Measurements from ENCODE around the gene AGMAT.
A peak's percentile ranks its signal among the peaks of the same experiment; 100 is the strongest.
"Not testable (repeated sequence)": the region's sequence is repeated elsewhere in the genome, so short reads cannot be mapped to it uniquely, and the experiment has no call there.

The AGMAT gene

DNA sequence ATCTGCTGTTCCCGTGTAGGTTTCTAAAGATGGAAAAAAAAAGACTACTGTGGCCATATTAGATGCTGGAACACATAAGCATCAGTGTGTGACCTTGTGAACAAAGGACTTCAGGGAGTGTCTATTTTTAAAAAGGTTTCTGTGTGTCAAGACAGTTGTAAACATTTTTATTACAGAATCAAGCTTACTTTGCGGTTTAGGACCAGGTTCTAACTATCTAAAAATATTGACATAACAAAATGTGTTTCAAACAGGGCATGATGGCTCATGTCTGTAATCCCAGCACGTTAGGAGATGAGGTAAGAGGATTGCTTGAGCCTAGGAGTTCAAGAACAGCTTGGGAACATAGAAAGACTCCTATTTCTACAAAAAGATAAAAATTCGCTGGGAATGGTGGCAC lies 25.3 kb upstream of the AGMAT start:
- no peak for FAIRE-seq

DNA sequence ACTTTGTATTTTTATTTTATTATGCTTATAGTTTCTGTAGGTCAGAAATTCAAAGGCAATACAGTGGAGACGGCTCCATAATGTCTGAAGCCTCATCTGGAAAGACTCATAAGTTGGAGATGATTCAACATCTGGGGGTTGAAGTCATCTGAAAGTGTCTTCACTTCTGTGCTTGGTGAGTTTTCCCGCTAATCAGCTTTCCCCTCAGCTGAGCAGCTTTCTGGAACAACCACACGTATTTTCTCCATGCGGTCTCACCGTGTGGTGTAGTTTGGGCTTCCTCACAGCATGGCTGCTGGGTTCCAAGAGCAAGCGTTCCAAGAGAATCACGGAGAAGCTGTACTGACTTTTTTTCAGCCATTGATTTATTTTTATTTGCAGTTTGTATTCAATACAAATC lies 24.8 kb upstream of the AGMAT start:
- no peak for FAIRE-seq

DNA sequence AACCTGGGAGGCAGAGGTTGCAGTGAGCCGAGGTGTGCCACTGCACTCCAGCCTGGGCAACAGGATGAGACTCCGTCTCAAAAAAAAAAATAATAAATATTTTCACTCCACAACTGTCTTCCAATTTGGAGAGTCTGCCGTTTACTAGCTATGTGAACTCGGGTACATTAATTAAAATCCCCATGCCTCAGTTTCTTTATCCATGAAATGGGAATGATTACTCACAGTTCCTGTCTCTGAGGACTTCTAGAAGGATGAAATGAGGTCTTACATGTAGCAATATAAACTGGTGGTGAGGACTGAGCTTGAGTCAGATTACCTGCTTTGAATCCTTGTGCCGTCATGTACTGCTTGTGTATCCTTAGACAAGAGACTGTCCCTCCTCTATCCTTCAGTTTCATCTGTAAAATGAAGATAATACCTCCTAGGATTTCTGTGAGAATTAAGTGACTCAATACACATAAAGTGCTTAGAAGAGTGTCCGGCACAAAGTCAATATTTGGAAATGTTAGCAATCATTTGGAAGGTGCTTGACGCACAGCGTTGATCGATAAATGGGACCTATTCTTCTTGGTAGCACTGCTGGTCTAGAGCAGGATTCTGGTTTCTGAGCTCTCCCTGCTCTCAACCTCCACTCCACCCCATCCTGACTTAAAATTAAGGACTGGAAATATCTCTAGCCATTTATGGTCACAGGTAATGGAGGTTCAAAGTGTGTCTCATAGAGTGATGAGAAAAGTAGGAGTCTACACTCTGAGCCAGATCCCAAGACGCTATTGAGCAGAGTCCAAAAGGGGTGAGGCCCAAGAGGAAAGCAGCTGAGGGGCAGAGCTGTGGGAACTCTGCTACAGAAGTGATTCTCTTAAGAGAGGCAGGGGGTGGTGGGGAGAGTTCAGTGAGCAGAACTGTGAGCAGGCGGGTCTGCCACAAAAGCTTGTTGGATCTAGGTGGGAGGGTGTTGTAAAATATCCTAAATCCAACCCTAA lies 20.8 kb upstream of the AGMAT start:
- FAIRE-seq: no peak

DNA sequence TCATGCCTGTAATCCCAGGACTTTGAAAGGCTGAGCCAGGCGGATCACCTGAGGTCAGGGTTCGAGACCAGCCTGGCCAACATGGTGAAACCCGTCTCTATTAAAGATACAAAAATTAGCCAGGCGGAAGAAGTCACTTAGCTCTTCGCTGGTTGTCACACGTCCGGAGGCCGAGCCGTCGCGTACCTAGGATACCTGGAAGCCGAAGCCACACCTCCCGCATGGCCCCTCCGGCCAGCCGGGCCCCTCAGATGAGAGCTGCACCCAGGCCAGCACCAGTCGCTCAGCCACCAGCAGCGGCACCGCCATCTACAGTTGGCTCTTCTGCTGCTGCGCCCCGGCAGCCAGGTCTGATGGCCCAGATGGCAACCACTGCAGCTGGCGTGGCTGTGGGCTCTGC lies 19.5 kb upstream of the AGMAT start:
- FAIRE-seq: not testable (repeated sequence)

DNA sequence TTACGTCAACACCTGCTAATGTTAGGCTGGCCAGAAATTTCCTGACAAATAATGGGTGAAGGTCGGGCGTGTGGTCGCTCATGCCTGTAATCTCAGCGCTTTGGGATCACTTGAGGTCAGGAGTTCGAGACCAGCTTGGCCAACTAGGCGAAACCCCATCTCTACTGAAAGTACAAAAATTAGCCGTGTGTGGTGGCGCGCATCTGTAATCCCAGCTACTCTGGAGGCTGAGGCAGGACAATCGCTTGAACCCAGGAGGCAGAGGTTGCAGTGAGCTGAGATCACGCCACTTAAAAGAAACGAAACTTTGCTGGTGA lies 19.1 kb upstream of the AGMAT start:
- FAIRE-seq: not testable (repeated sequence)

DNA sequence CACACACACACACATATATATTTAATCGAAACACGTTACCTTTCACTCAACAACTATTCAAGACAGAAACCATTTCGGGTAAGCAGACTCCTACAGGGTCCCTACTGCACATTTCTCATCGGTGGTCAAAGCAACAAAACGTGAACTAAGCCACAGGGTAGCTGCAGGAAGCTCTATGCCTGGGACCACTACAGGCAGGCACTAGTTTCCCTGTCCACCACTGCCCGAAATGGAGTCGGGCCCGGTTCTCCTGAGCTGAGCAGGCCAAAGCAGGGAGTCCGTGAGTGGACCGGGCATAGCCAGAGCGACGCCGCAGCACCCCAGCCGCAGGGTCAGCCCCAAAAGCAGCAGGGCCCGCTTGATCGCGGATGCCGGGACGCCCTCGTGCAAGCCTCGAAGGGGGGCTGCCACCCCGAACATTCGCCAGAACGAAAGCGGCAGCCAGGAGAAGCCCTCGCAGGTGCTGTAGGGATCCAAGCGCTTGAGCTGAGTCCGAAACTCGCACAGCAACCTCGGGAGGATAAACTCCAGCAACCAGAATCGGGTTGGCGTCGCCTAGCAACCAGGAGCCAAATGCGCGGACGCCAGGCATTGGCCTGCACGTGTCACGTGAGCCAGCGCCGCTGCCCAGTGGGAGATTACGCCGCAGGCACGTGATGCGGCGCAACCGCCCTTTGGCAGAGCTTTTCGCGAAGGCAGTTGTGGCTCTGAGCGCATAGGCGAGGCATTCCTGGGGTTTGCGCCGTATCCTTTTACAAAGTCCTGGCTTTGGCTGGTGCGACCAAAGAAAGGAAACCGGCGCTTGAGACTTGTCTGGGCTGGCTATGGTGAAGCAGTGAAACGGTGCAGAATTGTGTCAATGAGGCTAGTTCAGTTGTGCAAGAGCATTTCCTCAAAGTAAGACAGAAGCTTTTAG lies 18.5 kb upstream of the AGMAT start:
- peak; percentile 88 for FAIRE-seq

DNA sequence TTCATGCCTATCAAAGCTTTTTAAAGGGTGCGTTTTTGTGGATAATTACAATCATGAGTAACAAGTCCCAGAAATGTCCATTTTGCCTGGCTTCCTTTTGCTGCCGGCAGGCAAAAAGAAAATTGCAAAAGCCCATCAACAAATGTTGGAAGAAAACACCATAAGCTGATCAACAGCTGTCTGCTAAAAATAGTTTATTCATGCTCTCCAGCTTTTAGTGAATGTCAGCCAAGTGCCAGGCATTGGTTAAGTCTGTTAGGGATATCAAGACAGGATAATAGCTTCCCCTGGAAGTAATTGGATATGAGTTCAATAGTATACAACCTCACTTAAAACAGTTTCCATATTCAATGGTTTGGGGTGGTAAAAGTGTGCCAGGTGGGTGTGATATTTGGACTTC lies 13.6 kb upstream of the AGMAT start:
- FAIRE-seq: no peak

GRCh38 chr1:15595809-15596617 lies 11.2 kb upstream of the AGMAT start:
- FAIRE-seq: no peak

DNA sequence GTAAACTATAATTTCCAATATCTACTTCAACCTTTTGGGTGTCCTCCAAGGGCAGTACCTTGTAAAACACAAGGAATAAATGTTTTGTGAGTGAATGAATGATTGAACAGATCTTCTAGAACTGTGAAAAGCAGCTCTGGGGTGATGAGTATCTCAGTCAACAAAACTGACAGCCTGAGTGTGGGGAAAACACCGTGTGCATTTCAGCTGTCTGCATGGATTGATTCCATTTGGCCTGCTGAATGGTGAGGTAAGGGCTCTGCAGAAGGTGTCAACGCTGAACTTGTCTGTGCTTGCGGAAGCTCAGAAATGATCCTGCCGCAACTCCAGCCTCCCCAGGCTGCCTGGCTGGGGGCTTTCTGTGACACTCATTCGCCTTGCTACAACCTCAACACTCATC lies 7.4 kb upstream of the AGMAT start:
- FAIRE-seq: no peak

GRCh38 chr1:15583016-15583706 lies 1.7 kb downstream of the AGMAT start:
- no peak for FAIRE-seq

DNA sequence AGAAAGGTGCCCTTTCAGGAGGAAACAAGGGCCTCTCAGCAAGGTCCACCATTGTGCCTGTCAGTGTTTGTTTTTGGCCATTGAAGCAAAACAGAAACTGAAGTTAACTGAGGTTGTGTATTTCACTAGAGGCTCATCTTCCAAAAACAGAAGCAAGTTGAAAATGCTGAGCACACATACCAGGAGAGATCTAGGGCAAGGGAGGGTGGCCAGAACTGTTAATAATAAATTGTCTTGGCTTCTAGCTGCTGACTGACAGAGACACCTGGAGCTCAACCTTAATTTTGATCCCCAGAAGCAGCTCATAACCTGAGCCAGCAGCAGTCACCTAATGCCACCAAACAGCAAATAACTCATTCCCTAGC lies 5.2 kb downstream of the AGMAT start:
- FAIRE-seq: no peak

DNA sequence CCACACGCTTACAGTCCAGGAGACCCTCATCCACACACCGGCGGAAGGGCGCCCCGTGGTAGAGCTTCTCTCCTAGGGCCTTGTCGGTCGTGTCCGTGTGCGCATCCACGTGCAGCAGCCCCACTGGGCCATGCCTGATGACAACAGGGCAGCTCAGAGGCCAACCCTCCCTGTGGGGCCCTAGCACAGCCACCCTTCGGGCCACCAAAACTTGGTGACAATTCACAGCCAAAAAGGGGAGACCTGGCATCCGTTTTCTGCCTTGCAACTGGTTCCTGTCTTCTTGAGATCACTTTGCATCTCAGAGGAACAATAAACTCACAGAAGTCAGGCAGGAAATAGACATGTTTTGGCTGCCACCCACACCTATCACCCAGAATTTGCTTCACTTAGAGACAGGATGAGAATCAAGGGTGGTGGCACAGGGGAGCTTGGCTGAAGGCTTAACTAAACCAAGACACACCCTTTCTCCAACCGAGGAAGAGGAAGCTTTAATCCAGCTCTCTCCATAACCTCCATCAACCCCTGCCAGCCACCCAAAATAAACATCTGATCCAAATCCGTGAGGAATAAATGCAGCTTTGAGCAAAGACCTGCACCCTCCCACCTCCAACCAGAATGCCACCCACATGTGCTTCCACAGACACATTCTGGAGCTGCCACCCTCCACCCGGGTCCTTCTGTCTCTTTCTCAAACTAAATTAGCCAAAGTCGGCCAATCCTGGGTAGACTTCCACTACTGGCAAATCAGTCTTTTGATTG lies 5.7 kb downstream of the AGMAT start:
- no peak for FAIRE-seq

DNA sequence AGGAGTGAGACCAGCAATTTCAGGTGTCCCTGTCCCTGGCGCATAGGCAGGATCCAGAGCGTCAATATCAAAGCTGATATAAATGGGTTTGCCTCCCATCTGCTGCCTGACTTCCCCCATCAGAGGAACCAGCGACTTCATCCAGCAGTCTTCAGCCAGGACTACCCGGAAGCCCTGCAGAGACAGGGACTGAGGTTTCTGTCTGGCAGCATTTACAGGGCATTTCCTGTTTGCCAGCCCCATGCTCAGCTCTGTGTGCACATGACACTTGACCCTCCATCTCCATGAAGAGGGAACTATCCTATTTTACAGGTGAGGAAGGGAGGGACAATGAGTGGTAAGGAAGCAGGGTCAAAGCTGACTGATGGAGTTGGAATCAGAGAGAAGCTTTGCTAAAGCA lies 7.2 kb downstream of the AGMAT start:
- no peak for FAIRE-seq

DNA sequence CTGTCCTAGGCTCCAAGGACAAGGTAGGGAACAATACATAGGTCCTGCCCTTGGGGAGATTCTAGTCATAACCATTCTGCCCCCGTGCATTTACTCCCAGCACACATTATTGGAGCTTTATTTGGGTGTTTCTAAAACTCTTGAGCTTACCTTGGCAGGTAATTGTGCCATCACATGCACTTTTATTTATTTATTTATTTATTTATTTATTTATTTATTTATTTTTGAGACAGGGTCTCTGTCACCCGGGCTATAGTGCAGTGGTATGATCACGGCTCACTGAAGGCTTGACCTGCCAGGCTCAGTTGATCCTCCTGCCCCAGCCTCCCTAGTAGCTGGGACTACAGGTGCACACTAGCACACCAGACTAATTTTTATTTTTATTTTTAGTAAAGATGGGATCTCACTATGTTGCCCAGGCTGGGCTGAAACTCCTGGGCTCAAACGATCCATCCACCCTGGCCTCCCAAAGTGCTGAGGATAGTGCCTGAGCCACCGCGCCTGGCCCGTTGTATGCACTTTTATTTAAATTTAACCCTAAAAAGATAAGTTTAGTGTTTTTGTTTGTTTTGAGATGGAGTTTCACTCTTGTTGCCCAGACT lies 9.2 kb downstream of the AGMAT start:
- FAIRE-seq: no peak

DNA sequence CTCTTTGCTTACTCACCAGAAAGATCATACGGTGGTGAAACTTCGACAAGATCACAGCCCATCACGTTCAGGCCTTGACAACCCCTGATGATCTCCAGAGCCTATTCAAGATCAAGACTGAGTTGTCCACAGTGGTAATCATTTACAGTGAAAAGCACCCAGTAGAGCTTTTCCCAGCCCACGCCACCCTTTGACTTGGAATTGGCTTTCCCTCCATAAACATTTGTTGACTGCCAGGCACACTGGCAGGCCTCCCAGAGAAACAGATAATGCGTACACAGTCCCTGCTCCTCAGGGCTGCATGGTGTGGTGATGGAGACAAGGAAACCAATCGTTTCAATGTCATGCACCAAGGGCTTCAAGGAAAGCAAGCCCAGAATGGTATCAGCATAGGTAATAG lies 10.1 kb downstream of the AGMAT start:
- FAIRE-seq: no peak

GRCh38 chr1:15573477-15573876 lies 11.4 kb downstream of the AGMAT start:
- FAIRE-seq: no peak

DNA sequence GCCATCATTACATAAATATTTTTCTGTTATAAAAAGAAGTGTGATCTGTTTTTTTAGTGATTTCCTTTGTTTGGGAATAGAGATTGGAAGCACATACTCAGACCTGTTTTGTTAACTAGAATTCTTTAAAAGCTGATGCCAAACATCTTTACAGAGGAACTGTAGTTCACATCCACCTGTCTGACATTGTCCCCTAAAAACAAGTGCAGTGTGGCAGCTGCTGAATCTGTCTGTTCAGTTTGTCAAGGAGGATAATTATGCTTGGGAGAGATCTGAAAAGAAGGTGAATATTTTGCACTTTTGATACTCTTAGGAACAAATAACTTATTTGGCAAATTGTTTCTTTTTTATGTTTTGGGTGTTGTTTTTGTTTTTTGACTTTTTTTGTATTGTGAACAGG lies 13.6 kb downstream of the AGMAT start:
- FAIRE-seq: no peak

- no peak for FAIRE-seq
These were observed 14.0 kb downstream of the AGMAT start for GRCh38 chr1:15570861-15571260.

DNA sequence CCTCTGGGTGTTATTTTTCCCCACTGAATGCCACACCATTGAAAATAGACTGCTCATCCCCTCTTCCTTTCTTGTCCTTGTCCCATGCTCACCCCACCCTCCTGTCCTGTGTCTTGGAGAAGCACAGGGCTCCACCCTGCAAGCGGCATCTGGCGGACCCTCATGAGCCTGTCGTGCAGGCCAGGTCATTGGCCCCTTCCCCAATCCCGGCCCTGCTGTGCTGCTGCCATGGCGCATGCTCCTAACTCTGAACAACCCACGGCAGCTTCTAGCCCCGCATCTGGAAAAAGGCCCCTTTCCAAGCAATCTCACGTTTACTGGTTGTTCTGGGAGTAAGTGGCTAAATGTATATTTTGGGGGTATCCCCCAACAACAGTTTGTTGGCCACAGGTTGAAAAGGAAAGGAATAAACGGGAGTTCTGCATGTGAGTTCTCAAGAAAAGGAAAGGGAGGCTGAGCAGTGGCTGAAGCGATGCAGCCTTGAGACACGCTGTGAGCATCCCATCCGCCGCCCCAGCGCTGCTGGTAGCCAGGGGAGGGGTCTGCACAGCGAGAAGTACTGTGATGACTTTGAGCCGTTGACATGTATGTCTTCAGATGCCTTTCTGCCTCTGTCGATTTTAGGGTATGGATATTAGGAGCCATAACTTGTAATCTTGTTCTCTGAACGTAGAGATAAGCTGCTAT lies 16.3 kb downstream of the AGMAT start:
- no peak for FAIRE-seq

DNA sequence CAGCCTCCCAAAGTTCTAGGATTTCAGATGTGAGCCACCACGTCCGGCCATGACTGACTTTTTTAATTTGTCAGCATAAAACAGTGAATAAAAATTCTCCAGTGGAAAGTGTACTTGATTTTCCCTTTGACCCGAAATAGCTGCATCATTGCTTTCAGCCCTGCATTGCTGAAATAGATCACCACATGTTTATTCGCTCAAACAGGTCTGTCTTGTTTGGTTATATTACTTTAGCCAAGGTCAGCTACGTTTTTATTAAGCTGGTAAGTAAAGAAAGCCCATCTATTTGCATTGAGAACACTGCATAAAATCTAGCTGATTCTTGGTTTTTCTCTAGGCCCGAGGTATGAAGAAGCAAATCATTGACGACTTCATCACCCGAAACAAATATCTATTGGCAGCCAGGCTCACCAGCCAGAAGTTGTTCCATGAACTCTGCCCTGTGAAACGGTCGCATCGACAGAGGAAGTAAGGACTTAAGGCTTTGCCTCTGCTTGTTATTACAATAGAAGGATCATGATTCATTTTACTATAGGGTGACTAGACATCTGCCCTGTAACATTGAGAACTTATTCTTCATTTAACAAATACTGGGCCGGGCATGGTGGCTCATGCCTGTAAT lies 25.6 kb downstream of the AGMAT start:
- no peak for FAIRE-seq

Measured in endometrium (tissue), 2 donors.